A549 (cell line): ENCODE measurements around the gene ATOSB. TPM values are rescaled to one million over a fixed set of nuclear protein-coding genes. Genes with fewer than 3 reads are reported as not detected.

Source experiments
- ATAC-seq, 2 experiments: fragments of 200-7000 bp in 1 of 2; fragments of >200 bp in 1 of 2; cut with Nextera tagmentation in 1 of 2; cut with Tn5 transposase in 1 of 2; 3 replicates each; pipeline versions ENCODE4 v1.8.0 to v1.9.1; 2018 to 2020; ENCODE audit warnings: mild to moderate bottlenecking in 1 of 2, moderate library complexity in 1 of 2
- CTCF ChIA-PET: fragments of 300-600 bp; sonication (Branson Sonifier 250); formaldehyde crosslinking; extraction: SDS; loops from one replicate; lab custom pipeline; 2021; ENCODE audit warnings: antibody characterized with exemption, inconsistent platforms; lab: Yijun Ruan, JAX
- POLR2A ChIA-PET: fragments of 350-600 bp; formaldehyde crosslinking; extraction: SDS; loops from one replicate; lab custom pipeline; 2021; ENCODE audit warnings: antibody characterized with exemption, inconsistent platforms; lab: Yijun Ruan, JAX
- DNase-seq, 2 experiments: peaks; one replicate each; pipeline versions ENCODE4 v3.0.0 to v3.0.0-alpha.2; 2011 to 2016; ENCODE audit warnings: low read depth in 1 of 2, low spot score in 1 of 2
- FAIRE-seq: peaks from 2 replicates; lab custom pipeline; 2011; peaks lifted over from hg19 to GRCh38; lab: Jason Lieb, UNC
- H3K27ac ChIP-seq, 2 experiments: fragments of >200 bp; sonication (Bioruptor Twin); formaldehyde crosslinking; 3 replicates each; pipeline ENCODE4 v1.5.1; 2016 to 2017
- H3K4me1 ChIP-seq: fragments of >200 bp; sonication (Bioruptor Twin); formaldehyde crosslinking; 3 replicates; pipeline ENCODE4 v1.6.1; 2016
- H3K4me2 ChIP-seq: fragments of >200 bp; sonication (Bioruptor Twin); formaldehyde crosslinking; 3 replicates; pipeline ENCODE4 v1.6.1; 2016
- H3K4me3 ChIP-seq: fragments of >200 bp; sonication (Bioruptor Twin); formaldehyde crosslinking; 3 replicates; pipeline ENCODE4 v1.5.1; 2016
- H3K9me3 ChIP-seq: fragments of >200 bp; sonication (Bioruptor Twin); formaldehyde crosslinking; 3 replicates; pipeline ENCODE4 v1.6.1; 2016
- BHLHE40 ChIP-seq: IDR thresholded peaks from 2 replicates; pipeline ENCODE4 v1.6.1; 2012; ENCODE audit warnings: low read depth, low read length, inconsistent platforms
- CBX2 ChIP-seq: fragments of 200-600 bp; sonication (generic); IDR thresholded peaks from 2 replicates; pipeline ENCODE4 v1.6.1; 2016; ENCODE audit warnings: low read depth, mild to moderate bottlenecking, borderline replicate concordance
- CBX8 ChIP-seq: fragments of 200-600 bp; sonication (generic); IDR thresholded peaks from 2 replicates; pipeline ENCODE4 v1.6.1; 2016
- CHD2 ChIP-seq: fragments of 150-350 bp; IDR thresholded peaks from 2 replicates; pipeline ENCODE4 v1.6.1; 2014; ENCODE audit warnings: low read length; ENCODE audit not compliant: partially characterized antibody
- EHMT2 ChIP-seq: fragments of 200-600 bp; sonication (generic); IDR thresholded peaks from 2 replicates; pipeline ENCODE4 v1.6.1; 2016; ENCODE audit warnings: antibody characterized with exemption, low read depth, mild to moderate bottlenecking, moderate library complexity
- EP300 ChIP-seq, 2 experiments: fragments of >200 bp; sonication (Bioruptor Twin); formaldehyde crosslinking; IDR thresholded peaks; 2 replicates in 1 of 2; 3 replicates in 1 of 2; pipeline ENCODE4 v1.6.1; 2016 to 2017
- ESRRA ChIP-seq: fragments of 150-350 bp; IDR thresholded peaks from 2 replicates; pipeline ENCODE4 v1.6.1; 2014; ENCODE audit warnings: mild to moderate bottlenecking, low read length, borderline replicate concordance
- FOSB ChIP-seq: fragments of 250-450 bp; sonication (Bioruptor Pico); IDR thresholded peaks from 2 replicates; pipeline ENCODE4 v1.5.0; 2020; ENCODE audit warnings: mild to moderate bottlenecking, moderate library complexity
- FOSL2 ChIP-seq, 2 experiments: fragments of 450-650 bp in 1 of 2; fragments of >200 bp in 1 of 2; sonication (Bioruptor Twin) in 1 of 2; formaldehyde crosslinking; IDR thresholded peaks; 2 replicates each; pipeline versions ENCODE4 v1.5.0 to v1.6.1; 2016 to 2020; ENCODE audit warnings: mild to moderate bottlenecking in 1 of 2, moderate library complexity in 1 of 2
- GATA3 ChIP-seq: IDR thresholded peaks from 2 replicates; pipeline ENCODE4 v1.6.1; 2012; ENCODE audit warnings: borderline replicate concordance
- HDAC2 ChIP-seq: fragments of 200-600 bp; sonication (generic); IDR thresholded peaks from 2 replicates; pipeline ENCODE4 v1.6.1; 2016
- HES2 ChIP-seq: fragments of >200 bp; sonication (Bioruptor Twin); formaldehyde crosslinking; IDR thresholded peaks from 2 replicates; pipeline ENCODE4 v1.6.1; 2016
- MAX ChIP-seq: IDR thresholded peaks from 2 replicates; pipeline ENCODE4 v1.6.1; 2012
- MAZ ChIP-seq: fragments of 150-350 bp; IDR thresholded peaks from 2 replicates; pipeline ENCODE4 v1.6.1; 2014; ENCODE audit warnings: antibody characterized with exemption, low read depth, low read length, borderline replicate concordance
- MYC ChIP-seq: IDR thresholded peaks from 2 replicates; pipeline ENCODE4 v1.6.1; 2012; ENCODE audit warnings: mild to moderate bottlenecking, inconsistent platforms, low read length, improper control_type of control experiment, borderline replicate concordance
- NPAS2 ChIP-seq: fragments of 250-450 bp; sonication (Bioruptor Pico); IDR thresholded peaks from 2 replicates; pipeline ENCODE4 v1.8.0; 2022; ENCODE audit warnings: mild to moderate bottlenecking, moderate library complexity, borderline replicate concordance
- NR3C1 ChIP-seq: fragments of >200 bp; sonication (Bioruptor Twin); formaldehyde crosslinking; IDR thresholded peaks from 3 replicates; pipeline ENCODE4 v1.6.1; 2017
- POLR2AphosphoS2 ChIP-seq: conservative IDR thresholded peaks from 2 replicates; pipeline ENCODE4 v1.6.1; 2012; ENCODE audit warnings: low read length, improper control_type of control experiment, inconsistent platforms
- RARB ChIP-seq: fragments of 250-450 bp; sonication (Bioruptor Pico); IDR thresholded peaks from 2 replicates; pipeline ENCODE4 v1.8.0; 2021; ENCODE audit warnings: mild to moderate bottlenecking, moderate library complexity
- RFX5 ChIP-seq: fragments of 450-650 bp; IDR thresholded peaks from 2 replicates; pipeline ENCODE4 v1.7.1; 2014; ENCODE audit warnings: antibody characterized with exemption, mild to moderate bottlenecking, moderate library complexity
- SMC3 ChIP-seq: fragments of >200 bp; sonication (Bioruptor Twin); formaldehyde crosslinking; IDR thresholded peaks from 3 replicates; pipeline ENCODE4 v1.6.1; 2018; ENCODE audit warnings: inconsistent platforms
- SREBF2 ChIP-seq: fragments of 450-650 bp; IDR thresholded peaks from 2 replicates; pipeline ENCODE4 v1.6.1; 2014; ENCODE audit warnings: mild to moderate bottlenecking, moderate library complexity
- ZC3H11A ChIP-seq: fragments of 450-650 bp; IDR thresholded peaks from 2 replicates; pipeline ENCODE4 v1.6.1; 2014; ENCODE audit warnings: antibody characterized with exemption, mild to moderate bottlenecking
- ZFP36 ChIP-seq: fragments of 450-650 bp; IDR thresholded peaks from 2 replicates; pipeline ENCODE4 v1.6.1; 2014; ENCODE audit warnings: borderline replicate concordance; ENCODE audit not compliant: partially characterized antibody
- ZNF302 ChIP-seq: fragments of 250-450 bp; sonication (Bioruptor Pico); IDR thresholded peaks from 2 replicates; pipeline ENCODE4 v1.9.0; 2021; ENCODE audit warnings: inconsistent platforms, mild to moderate bottlenecking, moderate library complexity
- WGBS: methylation state at CpG from one replicate; pipeline ENCODE4 v1.1.6; 2017; ENCODE audit errors: missing lambda C conversion rate; 5-methylcytosine and 5-hydroxymethylcytosine counted together
- polyA plus RNA-seq, 4 experiments: library from polyadenylated mRNA; depleted of rRNA in 3 of 4; stranded (reverse); fragments of >200 nt; fragmentation: RNase III in 1 of 4; extraction: RNeasy Plus Mini Kit Qiagen cat#74134 plus additional on column Dnase treatment in 1 of 4; gene quantifications; 2 replicates in 3 of 4; 3 replicates in 1 of 4; pipeline ENCODE4 v1.2.3, GENCODE V29; 2011 to 2017
- TF ChIP-seq, protein P1 (sequence below): fragments of 450-650 bp; IDR thresholded peaks from 2 replicates; pipeline ENCODE4 v1.6.1; 2014; ENCODE audit warnings: antibody characterized with exemption
- TF ChIP-seq, protein P2 (sequence below): fragments of 150-350 bp; IDR thresholded peaks from 2 replicates; pipeline ENCODE4 v1.6.1; 2014; ENCODE audit warnings: low read depth, mild to moderate bottlenecking, low read length
- TF ChIP-seq, protein P3 (sequence below): fragments of 250-450 bp; sonication (Bioruptor Pico); IDR thresholded peaks from 2 replicates; pipeline ENCODE4 v1.5.0; 2021; ENCODE audit warnings: mild to moderate bottlenecking, moderate library complexity, borderline replicate concordance
- TF ChIP-seq, protein P4 (sequence below): IDR thresholded peaks from 2 replicates; pipeline ENCODE4 v1.6.1; 2012; ENCODE audit warnings: low read depth, borderline replicate concordance

Gene ATOSB
- polyA plus RNA-seq, 2 of the 4 experiments (the other 2 are of a cell fraction) = 11.8 to 14.0 TPM

- Histone ChIP-seq H3K4me2 (peak overlapping the region; percentile 88), H3K4me1 (peaks cover 14% of the 10 kb centered on the region), H3K4me3 (peak overlapping the region; percentile 70), H3K9me3 (no peaks in the 10 kb centered on the region), H3K27ac (peak overlapping the region; percentile 88 to 91)
- DNase-seq (no peak), ATAC-seq (peak; percentile 33 to 57; a peak in 5 of 6 replicates), FAIRE-seq (no peak)
- ChIA-PET POLR2A (interaction anchor here (1.0 to 2.3 kb wide), 7 partner anchors 9 to 418 kb away, joined by 3 to 28 read pairs (median 14); partner anchors contain the start of genes ATOSB, FANCG and VCP), CTCF (interaction anchor here (1.1 to 5.0 kb wide), 6 partner anchors 8 to 204 kb away, joined by 3 to 23 read pairs (median 5); partner anchors contain the start of genes ATOSB and FANCG)
- TF ChIP-seq, protein P1, sequence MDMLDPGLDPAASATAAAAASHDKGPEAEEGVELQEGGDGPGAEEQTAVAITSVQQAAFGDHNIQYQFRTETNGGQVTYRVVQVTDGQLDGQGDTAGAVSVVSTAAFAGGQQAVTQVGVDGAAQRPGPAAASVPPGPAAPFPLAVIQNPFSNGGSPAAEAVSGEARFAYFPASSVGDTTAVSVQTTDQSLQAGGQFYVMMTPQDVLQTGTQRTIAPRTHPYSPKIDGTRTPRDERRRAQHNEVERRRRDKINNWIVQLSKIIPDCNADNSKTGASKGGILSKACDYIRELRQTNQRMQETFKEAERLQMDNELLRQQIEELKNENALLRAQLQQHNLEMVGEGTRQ = no peak
- TF ChIP-seq SMC3 (no peak), BHLHE40 (no peak), ESRRA (no peak), HDAC2 (no peak), MAX (no peak), POLR2AphosphoS2 (no peak), RARB (no peak), FOSL2 (IDR thresholded peaks at IDR 0.05) (no peak), FOSL2 (CRISPR knock-in tag; IDR thresholded peaks at IDR 0.05) (no peak), ZC3H11A (no peak), EP300 (IDR thresholded peaks at IDR 0.05) (no peak), RFX5 (no peak), CBX2 (no peak), MAZ (no peak), ZNF302 (no peak)
- TF ChIP-seq, protein P2, sequence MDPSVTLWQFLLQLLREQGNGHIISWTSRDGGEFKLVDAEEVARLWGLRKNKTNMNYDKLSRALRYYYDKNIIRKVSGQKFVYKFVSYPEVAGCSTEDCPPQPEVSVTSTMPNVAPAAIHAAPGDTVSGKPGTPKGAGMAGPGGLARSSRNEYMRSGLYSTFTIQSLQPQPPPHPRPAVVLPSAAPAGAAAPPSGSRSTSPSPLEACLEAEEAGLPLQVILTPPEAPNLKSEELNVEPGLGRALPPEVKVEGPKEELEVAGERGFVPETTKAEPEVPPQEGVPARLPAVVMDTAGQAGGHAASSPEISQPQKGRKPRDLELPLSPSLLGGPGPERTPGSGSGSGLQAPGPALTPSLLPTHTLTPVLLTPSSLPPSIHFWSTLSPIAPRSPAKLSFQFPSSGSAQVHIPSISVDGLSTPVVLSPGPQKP = no peak
- TF ChIP-seq, protein P3, sequence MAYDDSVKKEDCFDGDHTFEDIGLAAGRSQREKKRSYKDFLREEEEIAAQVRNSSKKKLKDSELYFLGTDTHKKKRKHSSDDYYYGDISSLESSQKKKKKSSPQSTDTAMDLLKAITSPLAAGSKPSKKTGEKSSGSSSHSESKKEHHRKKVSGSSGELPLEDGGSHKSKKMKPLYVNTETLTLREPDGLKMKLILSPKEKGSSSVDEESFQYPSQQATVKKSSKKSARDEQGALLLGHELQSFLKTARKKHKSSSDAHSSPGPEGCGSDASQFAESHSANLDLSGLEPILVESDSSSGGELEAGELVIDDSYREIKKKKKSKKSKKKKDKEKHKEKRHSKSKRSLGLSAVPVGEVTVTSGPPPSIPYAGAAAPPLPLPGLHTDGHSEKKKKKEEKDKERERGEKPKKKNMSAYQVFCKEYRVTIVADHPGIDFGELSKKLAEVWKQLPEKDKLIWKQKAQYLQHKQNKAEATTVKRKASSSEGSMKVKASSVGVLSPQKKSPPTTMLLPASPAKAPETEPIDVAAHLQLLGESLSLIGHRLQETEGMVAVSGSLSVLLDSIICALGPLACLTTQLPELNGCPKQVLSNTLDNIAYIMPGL (CRISPR knock-in tag) = no peak
- TF ChIP-seq, protein P4, sequence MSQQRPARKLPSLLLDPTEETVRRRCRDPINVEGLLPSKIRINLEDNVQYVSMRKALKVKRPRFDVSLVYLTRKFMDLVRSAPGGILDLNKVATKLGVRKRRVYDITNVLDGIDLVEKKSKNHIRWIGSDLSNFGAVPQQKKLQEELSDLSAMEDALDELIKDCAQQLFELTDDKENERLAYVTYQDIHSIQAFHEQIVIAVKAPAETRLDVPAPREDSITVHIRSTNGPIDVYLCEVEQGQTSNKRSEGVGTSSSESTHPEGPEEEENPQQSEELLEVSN = no peak
- 15% methylated on average over 10 of the region's 10 CpGs for WGBS
Observed at GRCh38 chr9:35102465-35102768, 13.2 kb downstream of the ATOSB start.

DNA sequence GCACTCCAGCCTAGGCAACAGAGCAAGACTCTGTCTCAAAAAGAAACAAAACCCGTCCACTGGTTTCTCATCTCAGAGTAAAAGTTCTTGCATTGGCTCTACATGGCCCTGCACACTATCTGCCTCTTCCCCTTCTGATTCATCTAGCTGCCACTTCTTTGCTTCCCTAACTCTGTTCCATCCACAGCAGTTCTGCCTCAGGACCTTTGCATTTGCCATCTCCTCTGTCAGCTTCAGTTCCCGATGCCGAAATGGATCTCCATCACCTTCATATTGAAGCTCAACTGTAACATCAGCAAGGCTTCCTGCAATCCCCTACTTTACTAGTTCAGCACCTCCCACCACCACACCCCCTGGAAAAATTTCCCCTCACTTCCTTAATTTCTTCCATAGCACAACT is 18.1 kb downstream of the ATOSB start:
- CTCF ChIA-PET = interaction anchor here (0.8 to 7.3 kb wide), 10 partner anchors 10 to 456 kb away, joined by 3 to 110 read pairs (median 8); partner anchors contain the start of genes ATOSB, FANCG and VCP
- no peak for ATAC-seq
- no peak overlapping the region for H3K4me3 ChIP-seq
- H3K9me3 ChIP-seq = no peaks in the 10 kb centered on the region
- POLR2A ChIA-PET = interaction anchor here (0.7 to 1.8 kb wide), 3 partner anchors 14 to 215 kb away, joined by 4 to 7 read pairs (median 5); partner anchors contain the start of gene FANCG
- FAIRE-seq = no peak
- 87% methylated on average over 3 of the region's 3 CpGs for WGBS
- H3K4me1 ChIP-seq = peaks cover 20% of the 10 kb centered on the region
- no peak overlapping the region for H3K4me2 ChIP-seq
- TF ChIP-seq HES2 = no peak
- no peak for TF ChIP-seq MYC
- no peak for TF ChIP-seq EHMT2
- no peak for TF ChIP-seq NR3C1
- TF ChIP-seq EP300 (IDR thresholded peaks at IDR 0.05) = no peak
- no peak for TF ChIP-seq HDAC2
- no peak for TF ChIP-seq ESRRA
- no peak for TF ChIP-seq CBX8
- TF ChIP-seq CHD2 = no peak
- TF ChIP-seq ZNF302 = no peak
- no peak for TF ChIP-seq NPAS2 (CRISPR knock-in tag)
- TF ChIP-seq FOSB (CRISPR knock-in tag) = no peak
- no peak for TF ChIP-seq BHLHE40
- TF ChIP-seq ZFP36 = no peak
- TF ChIP-seq GATA3 = no peak
- no peak for TF ChIP-seq SREBF2
- DNase-seq = no peak
- H3K27ac ChIP-seq = no peak overlapping the region
